ENCODE measurements around the gene USF1.
A peak's percentile ranks its signal among the peaks of the same experiment; 100 is the strongest.
"Not testable (repeated sequence)": the region's sequence is repeated elsewhere in the genome, so short reads cannot be mapped to it uniquely, and the experiment has no call there.

The USF1 gene

DNA sequence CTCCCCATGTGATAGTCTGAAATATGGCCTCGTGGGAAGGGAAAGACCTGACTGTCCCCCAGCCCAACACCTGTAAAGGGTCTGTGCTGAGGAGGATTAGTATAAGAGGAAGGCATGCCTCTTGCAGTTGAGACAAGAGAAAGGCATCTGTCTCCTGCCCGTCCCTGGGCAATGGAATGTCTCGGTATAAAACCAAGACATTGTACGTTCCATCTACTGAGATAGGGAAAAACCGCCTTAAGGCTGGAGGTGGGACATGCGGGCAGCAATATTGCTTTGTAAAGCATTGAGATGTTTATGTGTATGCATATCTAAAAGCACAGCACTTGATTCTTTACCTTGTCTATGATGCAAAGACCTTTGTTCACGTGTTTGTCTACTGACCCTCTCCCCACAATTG, 28.6 kb downstream of the USF1 start:
- DNase-seq (ENCODE audit: low spot score); H3K23ac ChIP-seq (ENCODE audit: low read depth, low read length, poor library complexity); H3K18ac ChIP-seq (ENCODE audit: low read length); H4K91ac ChIP-seq (ENCODE audit: low read depth, low read length, poor library complexity); H2BK5ac ChIP-seq (ENCODE audit: low read length); H2AK5ac ChIP-seq (ENCODE audit: low read depth, low read length); H2BK15ac ChIP-seq (ENCODE audit: low read length); H3K9me3 ChIP-seq (replicated peaks in 1 of 2; ENCODE audit: control insufficient read depth in 2 of 2, insufficient read depth in 1 of 2, low read depth in 1 of 2, low read length in 2 of 2); H2AFZ ChIP-seq (ENCODE audit: low read length); H3K14ac ChIP-seq (ENCODE audit: low read length); H4K8ac ChIP-seq (ENCODE audit: low read depth, low read length); H3K9ac ChIP-seq (ENCODE audit: low read depth, low read length, poor library complexity); H3K27ac ChIP-seq (replicated peaks; ENCODE audit: low read length); H3K4me3 ChIP-seq (ENCODE audit: low read length in 2 of 2); H2BK12ac ChIP-seq (ENCODE audit: low read length); H3K4ac ChIP-seq (ENCODE audit: low read length); H3K36me3 ChIP-seq (replicated peaks in 1 of 2; ENCODE audit: control insufficient read depth in 2 of 2, insufficient read depth in 2 of 2, low read length in 2 of 2); H2BK120ac ChIP-seq (ENCODE audit: low read depth, low read length); H3K79me1 ChIP-seq (ENCODE audit: low read depth, low read length); H3K4me2 ChIP-seq (ENCODE audit: insufficient read depth, low read length, poor library complexity, severe bottlenecking): not testable (repeated sequence)
- peaks cover 0 to 36% (median 0%) of the 10 kb centered on the region in 3 experiments for H3K27me3 ChIP-seq (ENCODE audit: control insufficient read depth in 3 of 3, insufficient read depth in 3 of 3, low read depth in 1 of 3, low read length in 3 of 3)
- no CpG with 5 or more reads among the region's 7 CpGs for WGBS, 2 donors (ENCODE audit: extremely low coverage in 2 of 2, insufficient read length in 2 of 2, insufficient replicate concordance in 1 of 2)
- H3K4me1 ChIP-seq (ENCODE audit: control insufficient read depth in 2 of 2, insufficient read depth in 1 of 2, low read depth in 1 of 2, low read length in 2 of 2), result peaks cover 6 to 17% of the 10 kb centered on the region in 2 donors

DNA sequence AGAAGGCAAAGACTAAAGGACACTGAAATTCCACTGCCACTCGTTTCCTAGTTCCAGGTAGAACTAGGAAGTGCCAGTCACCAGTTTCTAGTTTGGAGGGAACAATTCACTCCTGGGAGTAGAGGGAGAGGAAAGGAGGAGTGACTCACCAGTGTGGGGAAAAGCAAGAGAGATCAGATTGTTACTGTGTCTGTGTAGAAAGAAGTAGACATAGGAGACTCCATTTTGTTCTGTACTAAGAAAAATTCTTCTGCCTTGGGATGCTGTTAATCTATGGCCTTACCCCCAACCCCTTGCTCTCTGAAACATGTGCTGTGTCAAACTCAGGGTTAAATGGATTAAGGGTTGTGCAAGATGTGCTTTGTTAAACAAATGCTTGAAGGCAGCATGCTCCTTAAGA, 29.1 kb downstream of the USF1 start:
- not testable (repeated sequence) for H3K36me3 ChIP-seq (replicated peaks in 1 of 2; ENCODE audit: control insufficient read depth in 2 of 2, insufficient read depth in 2 of 2, low read length in 2 of 2); H2AK5ac ChIP-seq (ENCODE audit: low read depth, low read length); H2BK15ac ChIP-seq (ENCODE audit: low read length); H3K23ac ChIP-seq (ENCODE audit: low read depth, low read length, poor library complexity); H3K9ac ChIP-seq (ENCODE audit: low read depth, low read length, poor library complexity); H3K14ac ChIP-seq (ENCODE audit: low read length); H3K18ac ChIP-seq (ENCODE audit: low read length); H3K4me2 ChIP-seq (ENCODE audit: insufficient read depth, low read length, poor library complexity, severe bottlenecking); H3K27ac ChIP-seq (replicated peaks; ENCODE audit: low read length); H4K8ac ChIP-seq (ENCODE audit: low read depth, low read length); H3K79me1 ChIP-seq (ENCODE audit: low read depth, low read length); H2BK12ac ChIP-seq (ENCODE audit: low read length); H3K4ac ChIP-seq (ENCODE audit: low read length); H2BK120ac ChIP-seq (ENCODE audit: low read depth, low read length); H3K4me3 ChIP-seq (ENCODE audit: low read length in 2 of 2); H2AFZ ChIP-seq (ENCODE audit: low read length); H3K9me3 ChIP-seq (replicated peaks in 1 of 2; ENCODE audit: control insufficient read depth in 2 of 2, insufficient read depth in 1 of 2, low read depth in 1 of 2, low read length in 2 of 2); DNase-seq (ENCODE audit: low spot score); H2BK5ac ChIP-seq (ENCODE audit: low read length); H4K91ac ChIP-seq (ENCODE audit: low read depth, low read length, poor library complexity)
- no CpG with 5 or more reads among the region's 1 CpG for WGBS, 2 donors (ENCODE audit: extremely low coverage in 2 of 2, insufficient read length in 2 of 2, insufficient replicate concordance in 1 of 2)
- Histone ChIP-seq H3K4me1 (ENCODE audit: control insufficient read depth in 2 of 2, insufficient read depth in 1 of 2, low read depth in 1 of 2, low read length in 2 of 2) (peaks cover 6 to 17% of the 10 kb centered on the region in 2 donors), H3K27me3 (ENCODE audit: control insufficient read depth in 3 of 3, insufficient read depth in 3 of 3, low read depth in 1 of 3, low read length in 3 of 3) (peaks cover 0 to 31% (median 0%) of the 10 kb centered on the region in 3 experiments)

DNA sequence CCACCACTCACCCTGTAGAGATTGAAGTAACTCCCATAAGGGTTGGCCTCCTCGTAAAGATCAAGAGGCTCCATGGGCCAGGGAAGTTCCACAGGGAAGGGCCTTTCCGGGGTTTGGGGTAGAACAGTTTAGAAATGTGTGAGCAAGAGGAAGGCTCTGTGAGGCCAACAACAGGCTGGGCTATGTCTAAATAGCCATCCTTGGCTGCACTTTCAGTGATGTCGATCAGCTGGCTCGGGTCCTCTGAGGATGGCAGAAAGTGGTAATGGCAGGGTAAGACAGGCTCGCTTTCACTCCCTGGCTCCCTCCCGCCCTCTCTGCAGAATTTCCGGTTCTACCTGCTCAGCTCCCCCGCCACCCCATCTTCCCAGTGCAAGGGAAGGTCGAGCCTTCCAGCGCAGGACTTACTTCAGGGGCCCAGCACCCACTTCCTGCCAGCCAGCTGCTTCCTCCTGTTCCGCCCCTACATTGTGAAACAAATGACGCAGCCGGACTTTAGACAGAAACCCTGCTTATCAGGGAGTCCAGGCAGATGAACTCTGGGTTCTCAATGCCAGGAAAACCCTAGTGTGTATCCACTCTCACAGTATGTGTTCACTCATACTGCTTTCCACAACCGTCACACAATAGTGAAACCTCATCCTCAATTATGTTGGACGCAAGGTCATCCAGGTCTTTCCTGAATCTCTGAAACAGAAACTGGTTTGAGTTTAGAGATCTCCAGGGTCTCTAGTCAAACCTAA, 32.1 kb downstream of the USF1 start:
- Histone ChIP-seq H4K8ac (ENCODE audit: low read depth, low read length) (no peak overlapping the region), H3K4me1 (ENCODE audit: control insufficient read depth in 2 of 2, insufficient read depth in 1 of 2, low read depth in 1 of 2, low read length in 2 of 2) (peaks cover 4 to 8% of the 10 kb centered on the region in 2 donors), H3K4ac (ENCODE audit: low read length) (no peak overlapping the region), H3K27ac (replicated peaks; ENCODE audit: low read length) (no peak overlapping the region), H3K4me3 (ENCODE audit: low read length in 2 of 2) (no peak overlapping the region), H2BK5ac (ENCODE audit: low read length) (no peak overlapping the region), H2AFZ (ENCODE audit: low read length) (peak overlapping the region; percentile 78), H2BK120ac (ENCODE audit: low read depth, low read length) (no peak overlapping the region), H3K9me3 (replicated peaks in 1 of 2; ENCODE audit: control insufficient read depth in 2 of 2, insufficient read depth in 1 of 2, low read depth in 1 of 2, low read length in 2 of 2) (no peaks in the 10 kb centered on the region), H2AK5ac (ENCODE audit: low read depth, low read length) (no peak overlapping the region), H2BK12ac (ENCODE audit: low read length) (no peak overlapping the region), H2BK15ac (ENCODE audit: low read length) (no peak overlapping the region), H3K9ac (ENCODE audit: low read depth, low read length, poor library complexity) (no peak overlapping the region), H3K14ac (ENCODE audit: low read length) (no peak overlapping the region), H3K23ac (ENCODE audit: low read depth, low read length, poor library complexity) (peak overlapping the region; percentile 3), H3K36me3 (replicated peaks in 1 of 2; ENCODE audit: control insufficient read depth in 2 of 2, insufficient read depth in 2 of 2, low read length in 2 of 2) (no peaks in the 10 kb centered on the region), H3K18ac (ENCODE audit: low read length) (no peak overlapping the region), H3K4me2 (ENCODE audit: insufficient read depth, low read length, poor library complexity, severe bottlenecking) (no peak overlapping the region), H4K91ac (ENCODE audit: low read depth, low read length, poor library complexity) (no peak overlapping the region), H3K27me3 (ENCODE audit: control insufficient read depth in 3 of 3, insufficient read depth in 3 of 3, low read depth in 1 of 3, low read length in 3 of 3) (peaks cover 0 to 4% (median 0%) of the 10 kb centered on the region in 3 experiments), H3K79me1 (ENCODE audit: low read depth, low read length) (no peaks in the 10 kb centered on the region)
- no peak for DNase-seq (ENCODE audit: low spot score)
- no CpG with 5 or more reads among the region's 15 CpGs for WGBS, 2 donors (ENCODE audit: extremely low coverage in 2 of 2, insufficient read length in 2 of 2, insufficient replicate concordance in 1 of 2)

DNA sequence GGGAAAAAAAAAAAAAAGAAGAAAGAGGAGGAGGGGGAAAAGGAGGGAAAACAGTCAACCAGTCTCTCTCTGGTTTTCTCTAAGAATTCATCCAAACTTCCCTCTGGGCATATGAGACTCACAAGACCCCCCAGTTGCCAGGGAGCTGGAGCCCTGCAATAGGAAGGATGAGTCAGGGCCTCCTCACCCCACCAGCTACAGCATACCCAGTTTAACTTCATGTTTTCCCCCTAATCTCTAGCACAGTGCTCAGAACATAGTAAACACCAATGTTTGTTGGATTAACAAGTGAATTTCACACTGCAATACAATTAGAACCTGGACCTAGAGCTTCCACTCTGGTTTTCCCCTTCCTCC, 32.7 kb downstream of the USF1 start:
- H2BK15ac ChIP-seq (ENCODE audit: low read length), result no peak overlapping the region
- peak overlapping the region; percentile 78 for H2AFZ ChIP-seq (ENCODE audit: low read length)
- no peak overlapping the region for H3K9ac ChIP-seq (ENCODE audit: low read depth, low read length, poor library complexity)
- H3K4me1 ChIP-seq (ENCODE audit: control insufficient read depth in 2 of 2, insufficient read depth in 1 of 2, low read depth in 1 of 2, low read length in 2 of 2), result peaks cover 4 to 8% of the 10 kb centered on the region in 2 donors
- H3K4ac ChIP-seq (ENCODE audit: low read length), result no peak overlapping the region
- H2BK120ac ChIP-seq (ENCODE audit: low read depth, low read length), result no peak overlapping the region
- no peak overlapping the region for H3K4me2 ChIP-seq (ENCODE audit: insufficient read depth, low read length, poor library complexity, severe bottlenecking)
- H3K27me3 ChIP-seq (ENCODE audit: control insufficient read depth in 3 of 3, insufficient read depth in 3 of 3, low read depth in 1 of 3, low read length in 3 of 3), result peaks cover 0 to 2% (median 0%) of the 10 kb centered on the region in 3 experiments
- H3K4me3 ChIP-seq (ENCODE audit: low read length in 2 of 2), result no peak overlapping the region
- H3K27ac ChIP-seq (replicated peaks; ENCODE audit: low read length), result no peak overlapping the region
- H3K23ac ChIP-seq (ENCODE audit: low read depth, low read length, poor library complexity), result no peak overlapping the region
- H3K14ac ChIP-seq (ENCODE audit: low read length), result no peak overlapping the region
- no peak overlapping the region for H2BK12ac ChIP-seq (ENCODE audit: low read length)
- no peak overlapping the region for H4K8ac ChIP-seq (ENCODE audit: low read depth, low read length)
- DNase-seq (ENCODE audit: low spot score), result no peak
- no peak overlapping the region for H2AK5ac ChIP-seq (ENCODE audit: low read depth, low read length)
- H3K36me3 ChIP-seq (replicated peaks in 1 of 2; ENCODE audit: control insufficient read depth in 2 of 2, insufficient read depth in 2 of 2, low read length in 2 of 2), result no peaks in the 10 kb centered on the region
- H3K9me3 ChIP-seq (replicated peaks in 1 of 2; ENCODE audit: control insufficient read depth in 2 of 2, insufficient read depth in 1 of 2, low read depth in 1 of 2, low read length in 2 of 2), result no peaks in the 10 kb centered on the region
- no peak overlapping the region for H2BK5ac ChIP-seq (ENCODE audit: low read length)
- H3K79me1 ChIP-seq (ENCODE audit: low read depth, low read length), result no peaks in the 10 kb centered on the region
- H4K91ac ChIP-seq (ENCODE audit: low read depth, low read length, poor library complexity), result no peak overlapping the region
- no peak overlapping the region for H3K18ac ChIP-seq (ENCODE audit: low read length)

All from neuronal stem cell (in vitro differentiated cells).